ENCODE data around the gene HRH1. TPM values are rescaled to one million over a fixed set of nuclear protein-coding genes. Genes with fewer than 3 reads are reported as not detected.

The HRH1 gene
- total and polyA plus RNA-seq, 10 of the 15 experiments (the other 5 are each of a cell fraction or from before 2014, with no cell fraction given) = not detected

- FAIRE-seq (no peak), ATAC-seq (no peak)
- H3K27ac ChIP-seq (ENCODE audit: control insufficient read depth, insufficient read depth) = no peak overlapping the region
These were observed 4.0 kb upstream of the HRH1 start for GRCh38 chr3:11150256-11150655.

More at GRCh38 chr3:11150256-11150655, 4.0 kb upstream of the HRH1 start:
- 48% methylated on average over 7 of the region's 7 CpGs for WGBS (ENCODE audit: insufficient coverage, insufficient replicate concordance, low lambda C conversion rate, missing lambda C conversion rate)
- Histone ChIP-seq H3K4me3 (no peak overlapping the region), H4K20me1 (ENCODE audit: control insufficient read depth, insufficient read depth) (no peaks in the 10 kb centered on the region; the same call in 1 of the 2 replicates), H3K27me3 (replicated peaks in 1 of 2; ENCODE audit: control insufficient read depth in 2 of 2, insufficient read depth in 2 of 2, low read length in 1 of 2) (peaks cover 1 to 10% of the 10 kb centered on the region in 2 experiments), H3K9me3 (replicated peaks; ENCODE audit: control insufficient read depth, insufficient read depth, low read length) (no peaks in the 10 kb centered on the region), H3K4me2 (ENCODE audit: control insufficient read depth, insufficient read depth) (no peak overlapping the region), H2AFZ (ENCODE audit: control insufficient read depth, low read depth, low read length) (no peak overlapping the region), H3K4me1 (ENCODE audit: control insufficient read depth, insufficient read depth, low read length) (no peaks in the 10 kb centered on the region), H3K79me2 (ENCODE audit: control insufficient read depth, insufficient read depth, low read length) (no peaks in the 10 kb centered on the region), H3K9ac (ENCODE audit: control insufficient read depth, insufficient read depth, low read length) (no peak overlapping the region), H3K36me3 (ENCODE audit: control insufficient read depth in 2 of 2, insufficient read depth in 2 of 2, low read length in 1 of 2) (no peaks in the 10 kb centered on the region)
- CTCF ChIA-PET = no interaction called here
- DNase-seq (ENCODE audit: low read depth, low spot score) = no peak
- TF ChIP-seq CBFB (IDR thresholded peaks at IDR 0.05; ENCODE audit: low read depth) = no peak
- TF ChIP-seq IRF5 (IDR thresholded peaks at IDR 0.05; ENCODE audit: borderline replicate concordance) = no peak
- TF ChIP-seq ELK1 (IDR thresholded peaks at IDR 0.05; ENCODE audit: low read depth, low read length) = no peak
- no peak for TF ChIP-seq EZH2 (IDR thresholded peaks at IDR 0.05; ENCODE audit: borderline replicate concordance, control insufficient read depth, low read depth, low read length)
- SMC1A ChIA-PET (ENCODE audit: uncharacterized antibody, unreplicated experiment) = no interaction called here
- in situ Hi-C loops (cut with MboI) (no loop called here), intact Hi-C loops (cut with micrococcal nuclease; ENCODE audit: unreplicated experiment) (no loop called here)
- RAD21 ChIA-PET (ENCODE audit: unreplicated experiment) = no interaction called here
- POLR2A ChIA-PET = no interaction called here
- no TSS peak for BruUV-seq (replicated peaks)
